ENCODE measurements around the gene IGSF22. TPM values are rescaled to one million over a fixed set of nuclear protein-coding genes. Genes with fewer than 3 reads are reported as not detected.

Gene IGSF22
- total RNA-seq, 2 donors from 2014 or later: 0.21 TPM; not detected in 1

DNA sequence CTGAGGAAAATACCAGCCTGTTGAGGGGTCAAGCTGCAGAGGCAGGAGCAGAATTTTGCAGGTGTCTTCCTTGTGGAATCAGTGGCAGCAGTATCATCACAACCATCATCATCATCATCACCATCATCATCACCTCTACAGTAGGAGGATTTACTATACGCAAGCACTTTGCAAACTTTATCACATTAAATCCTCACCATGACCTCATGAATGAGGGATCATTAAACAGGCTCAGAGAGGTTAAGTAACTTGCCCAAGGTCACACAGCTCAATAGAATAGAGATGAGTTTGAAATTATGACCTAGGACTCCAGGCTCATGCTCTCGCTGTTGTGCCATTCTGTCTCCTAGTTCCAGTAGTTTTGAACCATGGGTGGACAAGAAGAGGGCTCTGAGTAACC lies 40.0 kb upstream of the IGSF22 start:
- Histone ChIP-seq H3K4me3 (no peak overlapping the region), H3K36me3 (no peaks in the 10 kb centered on the region), H3K9me3 (no peaks in the 10 kb centered on the region), H3K27me3 (replicated peaks; ENCODE audit: insufficient read depth) (no peaks in the 10 kb centered on the region), H3K4me1 (ENCODE audit: control insufficient read depth in 1 of 2, low read depth in 2 of 2) (no peaks in the 10 kb centered on the region), H3K27ac (no peak overlapping the region)
- ATAC-seq (ENCODE audit: insufficient number of reproducible peaks, low FRiP score, low read depth) (no peak), DNase-seq (ENCODE audit: low spot score) (no peak)
- TF ChIP-seq, protein P1, sequence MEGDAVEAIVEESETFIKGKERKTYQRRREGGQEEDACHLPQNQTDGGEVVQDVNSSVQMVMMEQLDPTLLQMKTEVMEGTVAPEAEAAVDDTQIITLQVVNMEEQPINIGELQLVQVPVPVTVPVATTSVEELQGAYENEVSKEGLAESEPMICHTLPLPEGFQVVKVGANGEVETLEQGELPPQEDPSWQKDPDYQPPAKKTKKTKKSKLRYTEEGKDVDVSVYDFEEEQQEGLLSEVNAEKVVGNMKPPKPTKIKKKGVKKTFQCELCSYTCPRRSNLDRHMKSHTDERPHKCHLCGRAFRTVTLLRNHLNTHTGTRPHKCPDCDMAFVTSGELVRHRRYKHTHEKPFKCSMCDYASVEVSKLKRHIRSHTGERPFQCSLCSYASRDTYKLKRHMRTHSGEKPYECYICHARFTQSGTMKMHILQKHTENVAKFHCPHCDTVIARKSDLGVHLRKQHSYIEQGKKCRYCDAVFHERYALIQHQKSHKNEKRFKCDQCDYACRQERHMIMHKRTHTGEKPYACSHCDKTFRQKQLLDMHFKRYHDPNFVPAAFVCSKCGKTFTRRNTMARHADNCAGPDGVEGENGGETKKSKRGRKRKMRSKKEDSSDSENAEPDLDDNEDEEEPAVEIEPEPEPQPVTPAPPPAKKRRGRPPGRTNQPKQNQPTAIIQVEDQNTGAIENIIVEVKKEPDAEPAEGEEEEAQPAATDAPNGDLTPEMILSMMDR (IDR thresholded peaks at IDR 0.05): no peak

DNA sequence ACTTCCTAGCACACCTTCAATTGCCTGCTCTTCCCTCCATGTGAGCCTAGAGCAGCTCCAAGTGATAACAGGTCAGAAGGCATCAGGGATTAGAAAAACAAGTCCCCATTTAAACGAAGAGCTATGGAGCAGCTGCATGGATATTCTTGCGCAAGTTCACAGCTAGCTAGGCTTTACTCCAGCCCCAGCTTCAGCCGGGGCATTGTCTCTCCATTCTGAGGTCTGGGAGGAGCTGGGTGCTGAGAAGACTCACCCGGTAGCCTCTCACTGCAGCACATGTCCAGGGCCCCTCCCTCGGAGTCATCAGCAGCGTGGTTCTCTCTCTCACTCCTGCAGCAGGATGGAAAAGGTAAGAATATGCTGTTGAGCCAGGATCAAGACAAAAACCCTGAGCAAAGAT lies 39.6 kb upstream of the IGSF22 start:
- Histone ChIP-seq H3K27me3 (replicated peaks; ENCODE audit: insufficient read depth) (no peaks in the 10 kb centered on the region), H3K4me3 (no peak overlapping the region), H3K36me3 (no peaks in the 10 kb centered on the region), H3K4me1 (ENCODE audit: control insufficient read depth in 1 of 2, low read depth in 2 of 2) (no peaks in the 10 kb centered on the region), H3K27ac (no peak overlapping the region), H3K9me3 (no peaks in the 10 kb centered on the region)
- TF ChIP-seq, protein P1 (IDR thresholded peaks at IDR 0.05): no peak
- no peak for ATAC-seq (ENCODE audit: insufficient number of reproducible peaks, low FRiP score, low read depth)
- no peak for DNase-seq (ENCODE audit: low spot score)

DNA sequence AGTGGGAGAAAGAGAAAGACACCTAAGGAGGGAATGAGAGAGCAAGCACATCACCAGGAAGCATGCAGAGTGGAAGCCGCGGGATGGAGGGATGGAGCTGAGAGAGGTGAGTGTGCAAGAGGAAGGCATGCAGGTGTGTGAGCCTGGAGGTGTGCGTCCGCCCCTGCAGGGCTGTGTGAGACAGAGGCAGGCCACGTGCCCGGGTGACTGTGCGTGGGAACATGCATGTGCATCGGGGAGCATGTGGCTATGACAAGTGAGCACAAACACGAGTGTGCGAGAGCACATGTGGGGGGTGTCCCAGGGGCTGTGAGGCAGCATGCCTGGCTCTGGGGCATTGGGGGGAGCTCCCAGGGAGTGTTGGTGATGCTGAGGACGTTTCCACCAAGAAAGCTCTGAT lies 35.8 kb upstream of the IGSF22 start:
- DNase-seq (ENCODE audit: low spot score) (no peak), ATAC-seq (ENCODE audit: insufficient number of reproducible peaks, low FRiP score, low read depth) (no peak)
- H3K9me3 ChIP-seq: no peaks in the 10 kb centered on the region

DNA sequence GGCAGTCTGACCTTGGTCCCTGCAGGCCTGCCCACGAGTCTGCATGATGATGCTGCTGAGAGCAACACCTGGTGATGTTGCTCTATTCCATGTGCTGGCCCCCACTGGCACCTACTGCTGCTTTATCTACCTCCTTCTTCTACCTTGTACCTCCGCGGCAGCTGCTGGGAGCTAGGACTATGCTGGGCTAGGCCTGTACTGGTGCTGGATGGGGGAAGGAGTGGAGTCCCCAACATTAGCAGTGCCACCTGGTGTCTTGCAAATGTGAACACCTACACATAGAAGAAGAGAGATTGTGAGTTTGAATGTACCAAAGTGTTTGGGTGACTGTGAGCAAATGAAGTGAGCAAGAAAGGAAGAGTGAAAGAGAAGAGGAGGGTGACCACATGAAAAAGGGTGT lies 35.2 kb upstream of the IGSF22 start:
- Histone ChIP-seq H3K27ac (no peak overlapping the region), H3K4me3 (no peak overlapping the region), H3K36me3 (no peaks in the 10 kb centered on the region), H3K4me1 (ENCODE audit: control insufficient read depth in 1 of 2, low read depth in 2 of 2) (no peaks in the 10 kb centered on the region), H3K27me3 (replicated peaks; ENCODE audit: insufficient read depth) (no peaks in the 10 kb centered on the region), H3K9me3 (no peaks in the 10 kb centered on the region)
- TF ChIP-seq, protein P1 (IDR thresholded peaks at IDR 0.05): no peak
- DNase-seq (ENCODE audit: low spot score) (no peak), ATAC-seq (ENCODE audit: insufficient number of reproducible peaks, low FRiP score, low read depth) (no peak)

More for the DNA sequence above, 35.8 kb upstream of the IGSF22 start:
- TF ChIP-seq, protein P1 (IDR thresholded peaks at IDR 0.05): no peak
- H3K27me3 ChIP-seq (replicated peaks; ENCODE audit: insufficient read depth): no peaks in the 10 kb centered on the region
- H3K4me1 ChIP-seq (ENCODE audit: control insufficient read depth in 1 of 2, low read depth in 2 of 2): no peaks in the 10 kb centered on the region
- H3K27ac ChIP-seq: no peak overlapping the region
- H3K36me3 ChIP-seq: no peaks in the 10 kb centered on the region
- H3K4me3 ChIP-seq: no peak overlapping the region

DNA sequence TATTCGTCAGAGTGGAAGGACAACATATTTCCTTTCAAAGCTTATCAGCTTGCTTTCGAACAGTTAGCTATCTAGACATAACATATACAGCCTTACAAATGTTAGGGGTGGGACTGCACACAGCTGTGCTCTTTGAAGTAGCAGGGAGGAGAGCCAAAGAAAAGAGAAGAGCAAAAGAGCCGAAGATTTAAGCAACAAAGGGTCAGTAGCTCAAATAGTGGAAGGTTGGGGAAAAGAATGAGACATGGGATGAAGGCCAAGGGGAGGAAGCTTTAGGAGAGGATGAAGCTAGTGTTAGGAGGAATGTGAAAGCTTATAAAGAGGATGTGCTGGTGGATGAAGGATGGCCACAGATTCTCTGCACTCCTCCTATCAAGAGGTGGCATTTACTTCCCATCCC lies 31.8 kb upstream of the IGSF22 start:
- ATAC-seq (ENCODE audit: insufficient number of reproducible peaks, low FRiP score, low read depth) (no peak), DNase-seq (ENCODE audit: low spot score) (no peak)
- no peaks in the 10 kb centered on the region for H3K9me3 ChIP-seq
- H3K36me3 ChIP-seq: no peaks in the 10 kb centered on the region
- TF ChIP-seq, protein P1 (IDR thresholded peaks at IDR 0.05): no peak
- H3K27ac ChIP-seq: no peak overlapping the region
- H3K4me3 ChIP-seq: no peak overlapping the region
- no peaks in the 10 kb centered on the region for H3K4me1 ChIP-seq (ENCODE audit: control insufficient read depth in 1 of 2, low read depth in 2 of 2)
- H3K27me3 ChIP-seq (replicated peaks; ENCODE audit: insufficient read depth): no peaks in the 10 kb centered on the region

All from thoracic aorta (tissue), 2 donors.